IMR-90 (cell line): ENCODE measurements around the gene CYP46A1. TPM values are rescaled to one million over a fixed set of nuclear protein-coding genes. Genes with fewer than 3 reads are reported as not detected.

ENCODE experiments used
- ATAC-seq: fragments of 200-7000 bp; cut with Tn5 transposase; 2 replicates; pipeline ENCODE4 v1.9.1; 2020; ENCODE audit warnings: low read depth, mild to moderate bottlenecking, moderate library complexity
- BruUV-seq: library from RNA; stranded (reverse); fragments of 400-500 nt; replicated peaks from 2 replicates; lab custom pipeline; 2021; lab: Mats Ljungman, UMichigan
- CTCF ChIA-PET: fragments of 300-600 bp; formaldehyde crosslinking; extraction: SDS; loops from one replicate; lab custom pipeline; 2021; ENCODE audit warnings: antibody characterized with exemption; lab: Yijun Ruan, JAX
- POLR2A ChIA-PET: fragments of 300-600 bp; sonication (Branson Sonifier 250); formaldehyde crosslinking; loops from one replicate; lab custom pipeline; 2022; ENCODE audit warnings: antibody characterized with exemption; ENCODE audit not compliant: unreplicated experiment; lab: Charles Lee
- DNase-seq: peaks from one replicate; pipeline ENCODE4 v3.0.0; 2013
- H2AFZ ChIP-seq: replicated peaks from 2 replicates; pipeline ENCODE3; 2013; ENCODE audit warnings: low read length, mild to moderate bottlenecking; ENCODE audit not compliant: poor library complexity
- H2AK5ac ChIP-seq: 2 replicates; pipeline ENCODE4 v1.6.1; 2013; ENCODE audit warnings: low read depth, low read length, inconsistent platforms
- H2AK9ac ChIP-seq: replicated peaks from 2 replicates; pipeline ENCODE3; 2013; ENCODE audit warnings: mild to moderate bottlenecking, low read depth, low read length, moderate library complexity; ENCODE audit not compliant: poor library complexity
- H2BK120ac ChIP-seq: 2 replicates; pipeline ENCODE4 v1.6.1; 2013; ENCODE audit warnings: low read depth, low read length, inconsistent platforms
- H2BK15ac ChIP-seq: 3 replicates; pipeline ENCODE4 v1.6.1; 2013; ENCODE audit warnings: low read depth, low read length, inconsistent platforms
- H2BK20ac ChIP-seq: 2 replicates; pipeline ENCODE4 v1.6.1; 2013; ENCODE audit warnings: low read depth, mild to moderate bottlenecking, inconsistent platforms, low read length, moderate library complexity
- H2BK5ac ChIP-seq: 2 replicates; pipeline ENCODE4 v1.6.1; 2013; ENCODE audit warnings: mild to moderate bottlenecking, low read depth, low read length, inconsistent platforms; ENCODE audit not compliant: poor library complexity, severe bottlenecking
- H3K14ac ChIP-seq: replicated peaks from 2 replicates; pipeline ENCODE4 v1.6.1; 2013; ENCODE audit warnings: low read depth, low read length, inconsistent platforms
- H3K18ac ChIP-seq: 2 replicates; pipeline ENCODE4 v1.6.1; 2013; ENCODE audit warnings: low read depth, low read length, control low read depth
- H3K23ac ChIP-seq: 2 replicates; pipeline ENCODE4 v1.6.1; 2013; ENCODE audit warnings: low read depth, low read length, inconsistent platforms
- H3K27ac ChIP-seq: 2 replicates; pipeline ENCODE4 v1.5.1; 2013; ENCODE audit warnings: mild to moderate bottlenecking, control low read depth, low read length; ENCODE audit not compliant: insufficient read depth
- H3K27me3 ChIP-seq: 2 replicates; pipeline ENCODE4 v1.6.1; 2013; ENCODE audit warnings: low read length; ENCODE audit not compliant: control insufficient read depth, insufficient read depth
- H3K36me3 ChIP-seq: 2 replicates; pipeline ENCODE4 v1.6.1; 2013; ENCODE audit warnings: low read length, mixed read lengths; ENCODE audit not compliant: control insufficient read depth, insufficient read depth
- H3K4ac ChIP-seq: 2 replicates; pipeline ENCODE4 v1.6.1; 2013; ENCODE audit warnings: low read depth, low read length, inconsistent platforms
- H3K4me1 ChIP-seq: 2 replicates; pipeline ENCODE4 v1.6.1; 2013; ENCODE audit warnings: low read length, mixed read lengths; ENCODE audit not compliant: control insufficient read depth, insufficient read depth
- H3K4me2 ChIP-seq: 2 replicates; pipeline ENCODE4 v1.6.1; 2013; ENCODE audit warnings: low read depth, mild to moderate bottlenecking, control low read depth, low read length, moderate library complexity
- H3K4me3 ChIP-seq: 2 replicates; pipeline ENCODE4 v1.5.1; 2013; ENCODE audit warnings: low read depth, mild to moderate bottlenecking, control low read depth, low read length, moderate library complexity; ENCODE audit not compliant: insufficient read depth
- H3K56ac ChIP-seq: 2 replicates; pipeline ENCODE4 v1.6.1; 2013; ENCODE audit warnings: low read length, inconsistent platforms; ENCODE audit not compliant: insufficient read depth; ENCODE audit errors: extremely low read depth
- H3K79me1 ChIP-seq, 2 experiments: 2 replicates each; pipeline ENCODE4 v1.6.1; 2013; ENCODE audit warnings: low read length in 2 of 2, inconsistent platforms in 1 of 2, low read depth in 1 of 2
- H3K9ac ChIP-seq: 2 replicates; pipeline ENCODE4 v1.6.1; 2013; ENCODE audit warnings: low read depth, low read length, control low read depth
- H3K9me1 ChIP-seq: 2 replicates; pipeline ENCODE4 v1.6.1; 2013; ENCODE audit warnings: low read length, inconsistent platforms; ENCODE audit not compliant: insufficient read depth
- H3K9me3 ChIP-seq: 2 replicates; pipeline ENCODE4 v1.6.1; 2013; ENCODE audit warnings: low read length; ENCODE audit not compliant: control insufficient read depth, insufficient read depth
- H4K20me1 ChIP-seq: 2 replicates; pipeline ENCODE4 v1.6.1; 2013; ENCODE audit warnings: low read length, inconsistent platforms; ENCODE audit not compliant: insufficient read depth
- H4K5ac ChIP-seq: 2 replicates; pipeline ENCODE4 v1.6.1; 2013; ENCODE audit warnings: mild to moderate bottlenecking, low read depth, low read length, control low read depth
- H4K8ac ChIP-seq, 2 experiments: 2 replicates each; pipeline ENCODE4 v1.6.1; 2013; ENCODE audit warnings: low read depth in 2 of 2, low read length in 2 of 2, control low read depth in 1 of 2, inconsistent platforms in 1 of 2
- H4K91ac ChIP-seq: 2 replicates; pipeline ENCODE4 v1.6.1; 2013; ENCODE audit warnings: low read depth, low read length, inconsistent platforms; ENCODE audit not compliant: insufficient read depth
- BHLHE40 ChIP-seq: fragments of 150-350 bp; IDR thresholded peaks from 2 replicates; pipeline ENCODE4 v1.6.1; 2016; ENCODE audit warnings: mild to moderate bottlenecking, low read depth, low read length
- CTCF ChIP-seq: conservative IDR thresholded peaks from 2 replicates; pipeline ENCODE4 v1.5.1; 2012; ENCODE audit warnings: mild to moderate bottlenecking, low read depth, low read length, improper control_type of control experiment
- FOS ChIP-seq: fragments of 150-350 bp; IDR thresholded peaks from 2 replicates; pipeline ENCODE4 v1.6.1; 2016; ENCODE audit warnings: low read depth, low read length
- MAFK ChIP-seq: IDR thresholded peaks from 2 replicates; pipeline ENCODE4 v1.6.1; 2012; ENCODE audit warnings: low read depth, low read length, improper control_type of control experiment
- MAZ ChIP-seq: IDR thresholded peaks from 2 replicates; pipeline ENCODE4 v1.6.1; 2012; ENCODE audit warnings: low read depth, mild to moderate bottlenecking, low read length, improper control_type of control experiment, moderate library complexity, borderline replicate concordance
- MXI1 ChIP-seq: IDR thresholded peaks from 2 replicates; pipeline ENCODE4 v1.6.1; 2012; ENCODE audit warnings: low read depth, mild to moderate bottlenecking, low read length, moderate library complexity, borderline replicate concordance
- NFE2L2 ChIP-seq: fragments of 150-350 bp; IDR thresholded peaks from 2 replicates; pipeline ENCODE4 v1.6.1; 2016; ENCODE audit warnings: low read depth, mild to moderate bottlenecking, low read length
- POLR2A ChIP-seq: IDR thresholded peaks from 2 replicates; pipeline ENCODE4 v1.6.1; 2012; ENCODE audit warnings: mild to moderate bottlenecking, low read depth, low read length
- RAD21 ChIP-seq: IDR thresholded peaks from 2 replicates; pipeline ENCODE4 v1.6.1; 2012; ENCODE audit warnings: low read length, improper control_type of control experiment
- RCOR1 ChIP-seq: IDR thresholded peaks from 2 replicates; pipeline ENCODE4 v1.6.1; 2012; ENCODE audit warnings: mild to moderate bottlenecking, low read length, improper control_type of control experiment; ENCODE audit not compliant: insufficient replicate concordance
- SMC3 ChIP-seq: fragments of 150-350 bp; IDR thresholded peaks from 2 replicates; pipeline ENCODE4 v1.6.1; 2016; ENCODE audit warnings: low read depth, mild to moderate bottlenecking, antibody characterized with exemption, low read length, moderate library complexity
- USF2 ChIP-seq: fragments of 150-350 bp; IDR thresholded peaks from 2 replicates; pipeline ENCODE4 v1.6.1; 2017; ENCODE audit warnings: mild to moderate bottlenecking, antibody characterized with exemption, low read length, low read depth
- WGBS, 2 experiments: methylation state at CpG; one replicate each; pipeline versions ENCODE4 v1.1.5 to v1.1.7; 2013; ENCODE audit warnings: missing lambda C conversion rate in 2 of 2; ENCODE audit not compliant: insufficient read length in 1 of 2; ENCODE audit errors: extremely low coverage in 2 of 2; 5-methylcytosine and 5-hydroxymethylcytosine counted together
- dilution Hi-C: fragments of 300-500 bp; cut with HindIII; formaldehyde crosslinking; loops from one replicate; pipeline ENCODE4 v1.14.3; 2018; ENCODE audit warnings: low sequenced_read_pairs; ENCODE audit not compliant: unreplicated experiment
- in situ Hi-C: fragments of 300-500 bp; cut with MboI; formaldehyde crosslinking; loops from 3 replicates; pipeline ENCODE4 v1.14.3; 2019; ENCODE audit warnings: low sequenced_read_pairs, inconsistent platforms, mixed read lengths
- intact Hi-C: fragments of 100-400 bp; cut with micrococcal nuclease; formaldehyde crosslinking; loops from 2 replicates; pipeline ENCODE4 v1.10.0; 2022
- polyA plus RNA-seq, 3 experiments: library from polyadenylated mRNA; depleted of rRNA; stranded (reverse); fragments of >200 nt; gene quantifications; 2 replicates each; pipeline ENCODE4 v1.2.3, GENCODE V29; 2012; ENCODE audit warnings: low replicate concordance in 1 of 3
- total RNA-seq: library from RNA; depleted of rRNA; stranded (reverse); fragments of >200 nt; gene quantifications from 2 replicates; pipeline ENCODE4 v1.2.3, GENCODE V29; 2012

The CYP46A1 gene
- total and polyA plus RNA-seq, 2 of the 4 experiments (the other 2 are of a cell fraction): 0.18 to 0.31 TPM

GRCh38 chr14:99651953-99652746, 31.9 kb upstream of the CYP46A1 start (continued):
- no peak for TF ChIP-seq NFE2L2

GRCh38 chr14:99654235-99654985, 29.7 kb upstream of the CYP46A1 start:
- peaks cover 11% of the 10 kb centered on the region for H3K9me1 ChIP-seq
- DNase-seq: peak; percentile 81
- H3K79me1 ChIP-seq: no peaks in the 10 kb centered on the region
- peak; percentile 84 for ATAC-seq
- intact Hi-C loops: no loop called here
- no peak overlapping the region for H3K27ac ChIP-seq
- POLR2A ChIA-PET: no interaction called here
- H3K18ac ChIP-seq: no peak overlapping the region
- no peak overlapping the region for H3K4me3 ChIP-seq
- H4K5ac ChIP-seq: no peak overlapping the region
- H3K4ac ChIP-seq: no peak overlapping the region
- H2BK15ac ChIP-seq: no peak overlapping the region
- no peak overlapping the region for H2AK9ac ChIP-seq
- no peak overlapping the region for H3K23ac ChIP-seq
- H4K20me1 ChIP-seq: no peaks in the 10 kb centered on the region
- H3K56ac ChIP-seq: no peak overlapping the region
- H3K9me3 ChIP-seq: no peaks in the 10 kb centered on the region
- no peak overlapping the region for H4K91ac ChIP-seq
- CTCF ChIA-PET: no interaction called here
- dilution Hi-C loops: no loop called here
- H2AFZ ChIP-seq: peak overlapping the region; percentile 64
- H2BK20ac ChIP-seq: no peak overlapping the region
- WGBS, 2 experiments: no CpG with 5 or more reads among the region's 7 CpGs
- no peak overlapping the region for H3K4me2 ChIP-seq
- H2AK5ac ChIP-seq: no peak overlapping the region; the same call in 1 of the 2 replicates
- in situ Hi-C loops: no loop called here
- H3K27me3 ChIP-seq: peaks cover 20% of the 10 kb centered on the region
- H3K4me1 ChIP-seq: peaks cover 3% of the 10 kb centered on the region; the same call in 1 of the 2 replicates
- H2BK5ac ChIP-seq: no peak overlapping the region
- no peak overlapping the region for H3K9ac ChIP-seq
- no peak overlapping the region for H4K8ac ChIP-seq
- H3K14ac ChIP-seq: no peak overlapping the region
- no peak overlapping the region for H2BK120ac ChIP-seq
- H3K36me3 ChIP-seq: no peaks in the 10 kb centered on the region
- no TSS peak for BruUV-seq
- no peak for TF ChIP-seq MXI1
- TF ChIP-seq SMC3: no peak
- no peak for TF ChIP-seq MAZ
- no peak for TF ChIP-seq BHLHE40
- no peak for TF ChIP-seq POLR2A
- no peak for TF ChIP-seq FOS
- TF ChIP-seq RCOR1: no peak
- no peak for TF ChIP-seq MAFK
- no peak for TF ChIP-seq NFE2L2
- no peak for TF ChIP-seq CTCF
- TF ChIP-seq RAD21: no peak
- no peak for TF ChIP-seq USF2
